ENCODE data around the gene CADM2. TPM values are rescaled to one million over a fixed set of nuclear protein-coding genes. Genes with fewer than 3 reads are reported as not detected.

CADM2 gene
- total RNA-seq, 1 experiment from 2014 or later, result 1.3 TPM

- no peaks in the 10 kb centered on the region for H3K36me3 Mint-ChIP-seq (ENCODE audit: insufficient read depth, unreplicated experiment)
- H3K27ac Mint-ChIP-seq (ENCODE audit: unreplicated experiment), result no peak overlapping the region
- H3K9me3 Mint-ChIP-seq (ENCODE audit: low read depth, unreplicated experiment), result no peaks in the 10 kb centered on the region
These were observed 750.6 kb downstream of the CADM2 start for GRCh38 chr3:85709346-85709892.

DNA sequence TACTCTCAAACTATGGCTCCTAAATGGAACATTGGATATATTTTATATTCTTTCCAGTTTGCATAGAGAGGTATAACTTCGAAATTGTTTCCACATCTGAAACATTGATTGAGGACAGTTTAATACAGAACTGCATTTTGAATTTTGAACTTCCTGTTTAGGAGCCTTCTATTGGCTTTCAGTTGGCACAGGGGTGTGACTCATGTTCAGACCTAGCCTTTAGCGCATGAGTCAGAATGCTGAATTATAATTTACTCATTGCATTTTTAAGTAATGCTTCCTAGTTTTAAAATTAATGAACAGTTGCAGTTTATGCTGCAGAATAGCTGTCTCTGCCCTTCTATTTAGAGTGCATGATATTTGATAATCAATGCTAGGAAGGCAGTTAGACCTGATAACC, 751.7 kb downstream of the CADM2 start:
- TF ChIP-seq, protein P1, sequence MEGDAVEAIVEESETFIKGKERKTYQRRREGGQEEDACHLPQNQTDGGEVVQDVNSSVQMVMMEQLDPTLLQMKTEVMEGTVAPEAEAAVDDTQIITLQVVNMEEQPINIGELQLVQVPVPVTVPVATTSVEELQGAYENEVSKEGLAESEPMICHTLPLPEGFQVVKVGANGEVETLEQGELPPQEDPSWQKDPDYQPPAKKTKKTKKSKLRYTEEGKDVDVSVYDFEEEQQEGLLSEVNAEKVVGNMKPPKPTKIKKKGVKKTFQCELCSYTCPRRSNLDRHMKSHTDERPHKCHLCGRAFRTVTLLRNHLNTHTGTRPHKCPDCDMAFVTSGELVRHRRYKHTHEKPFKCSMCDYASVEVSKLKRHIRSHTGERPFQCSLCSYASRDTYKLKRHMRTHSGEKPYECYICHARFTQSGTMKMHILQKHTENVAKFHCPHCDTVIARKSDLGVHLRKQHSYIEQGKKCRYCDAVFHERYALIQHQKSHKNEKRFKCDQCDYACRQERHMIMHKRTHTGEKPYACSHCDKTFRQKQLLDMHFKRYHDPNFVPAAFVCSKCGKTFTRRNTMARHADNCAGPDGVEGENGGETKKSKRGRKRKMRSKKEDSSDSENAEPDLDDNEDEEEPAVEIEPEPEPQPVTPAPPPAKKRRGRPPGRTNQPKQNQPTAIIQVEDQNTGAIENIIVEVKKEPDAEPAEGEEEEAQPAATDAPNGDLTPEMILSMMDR (IDR thresholded peaks at IDR 0.05; ENCODE audit: unreplicated experiment), result no peak
- Mint-ChIP-seq H3K9me3 (ENCODE audit: low read depth, unreplicated experiment) (no peaks in the 10 kb centered on the region), H3K4me1 (ENCODE audit: low read depth, unreplicated experiment) (no peaks in the 10 kb centered on the region), H3K4me3 (ENCODE audit: low read depth, unreplicated experiment) (no peak overlapping the region), H3K36me3 (ENCODE audit: insufficient read depth, unreplicated experiment) (no peaks in the 10 kb centered on the region), H3K27ac (ENCODE audit: unreplicated experiment) (no peak overlapping the region), H3K27me3 (ENCODE audit: unreplicated experiment) (no peaks in the 10 kb centered on the region)
- DNase-seq, result no peak
- BruUV-seq (replicated peaks), result no TSS peak
- CTCF ChIA-PET, result no interaction called here
- intact Hi-C loops (cut with micrococcal nuclease; ENCODE audit: unreplicated experiment), result no loop called here

More at GRCh38 chr3:85709346-85709892, 750.6 kb downstream of the CADM2 start:
- intact Hi-C loops (cut with micrococcal nuclease; ENCODE audit: unreplicated experiment), result no loop called here
- BruUV-seq (replicated peaks), result no TSS peak
- no peak overlapping the region for H3K4me3 Mint-ChIP-seq (ENCODE audit: low read depth, unreplicated experiment)
- CTCF ChIA-PET, result no interaction called here
- TF ChIP-seq, protein P1 (IDR thresholded peaks at IDR 0.05; ENCODE audit: unreplicated experiment), result no peak
- no peaks in the 10 kb centered on the region for H3K27me3 Mint-ChIP-seq (ENCODE audit: unreplicated experiment)
- H3K4me1 Mint-ChIP-seq (ENCODE audit: low read depth, unreplicated experiment), result no peaks in the 10 kb centered on the region
- no peak for DNase-seq

GRCh38 chr3:85721409-85722145, 762.8 kb downstream of the CADM2 start:
- Mint-ChIP-seq H3K4me1 (ENCODE audit: low read depth, unreplicated experiment) (peaks cover 7% of the 10 kb centered on the region), H3K9me3 (ENCODE audit: low read depth, unreplicated experiment) (no peaks in the 10 kb centered on the region), H3K36me3 (ENCODE audit: insufficient read depth, unreplicated experiment) (no peaks in the 10 kb centered on the region), H3K4me3 (ENCODE audit: low read depth, unreplicated experiment) (no peak overlapping the region), H3K27me3 (ENCODE audit: unreplicated experiment) (no peaks in the 10 kb centered on the region), H3K27ac (ENCODE audit: unreplicated experiment) (no peak overlapping the region)
- TF ChIP-seq, protein P1 (IDR thresholded peaks at IDR 0.05; ENCODE audit: unreplicated experiment), result no peak
- BruUV-seq (replicated peaks), result no TSS peak
- intact Hi-C loops (cut with micrococcal nuclease; ENCODE audit: unreplicated experiment), result no loop called here
- DNase-seq, result no peak
- CTCF ChIA-PET, result no interaction called here

DNA sequence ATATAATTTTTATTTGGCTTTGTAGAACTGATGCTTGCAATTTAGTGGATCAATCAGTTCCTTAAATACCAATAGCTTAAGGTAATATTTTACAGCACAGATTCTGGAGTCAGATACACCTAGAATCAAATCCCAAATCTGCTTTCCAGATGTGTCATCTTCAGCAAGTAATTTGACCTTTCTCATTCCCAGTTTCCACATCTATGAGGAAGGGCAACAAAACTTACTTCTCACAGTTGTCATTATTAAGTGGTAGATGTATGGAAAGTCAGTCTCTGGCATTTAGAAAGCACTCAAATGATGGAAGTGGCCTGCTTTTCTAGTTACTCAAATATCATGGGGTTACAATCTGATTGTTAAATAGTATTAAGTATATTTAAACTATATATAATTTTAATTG, 767.0 kb downstream of the CADM2 start:
- Mint-ChIP-seq H3K27me3 (ENCODE audit: unreplicated experiment) (no peaks in the 10 kb centered on the region), H3K4me1 (ENCODE audit: low read depth, unreplicated experiment) (peaks cover 17% of the 10 kb centered on the region), H3K9me3 (ENCODE audit: low read depth, unreplicated experiment) (no peaks in the 10 kb centered on the region), H3K27ac (ENCODE audit: unreplicated experiment) (no peak overlapping the region), H3K4me3 (ENCODE audit: low read depth, unreplicated experiment) (no peak overlapping the region), H3K36me3 (ENCODE audit: insufficient read depth, unreplicated experiment) (no peaks in the 10 kb centered on the region)
- intact Hi-C loops (cut with micrococcal nuclease; ENCODE audit: unreplicated experiment), result no loop called here
- DNase-seq, result no peak
- no TSS peak for BruUV-seq (replicated peaks)
- CTCF ChIA-PET, result no interaction called here
- TF ChIP-seq, protein P1 (IDR thresholded peaks at IDR 0.05; ENCODE audit: unreplicated experiment), result no peak

All from Calu3 (cell line).